OCI-LY1 (cell line): ENCODE results near the gene PDXDC1.
"Not testable (repeated sequence)": the region's sequence is repeated elsewhere in the genome, so short reads cannot be mapped to it uniquely, and the experiment has no call there.

Experiments used
- H2AFZ ChIP-seq: fragments of 200-600 bp; sonication (generic), shearing (Covaris generic); 2 replicates; pipeline ENCODE4 v1.6.0; 2014; ENCODE audit warnings: antibody characterized with exemption, mild to moderate bottlenecking, low read length
- H3F3A ChIP-seq: fragments of 200-600 bp; sonication (generic), shearing (Covaris generic); 2 replicates; pipeline ENCODE4 v1.6.0; 2014; ENCODE audit warnings: mild to moderate bottlenecking, antibody characterized with exemption, low read length, moderate library complexity; ENCODE audit not compliant: insufficient read depth
- H3K27ac ChIP-seq: fragments of 200-600 bp; sonication (generic); 2 replicates; pipeline ENCODE4 v1.5.1; 2014; ENCODE audit warnings: low read length, mixed run types, mild to moderate bottlenecking, low read depth; ENCODE audit not compliant: poor library complexity, severe bottlenecking
- H3K27me3 ChIP-seq: fragments of 200-600 bp; sonication (generic); 2 replicates; pipeline ENCODE4 v1.6.0; 2014; ENCODE audit warnings: antibody characterized with exemption, mild to moderate bottlenecking, low read length, moderate library complexity; ENCODE audit not compliant: insufficient read depth
- H3K36me3 ChIP-seq: fragments of 200-600 bp; sonication (generic); 2 replicates; pipeline ENCODE4 v1.6.1; 2014; ENCODE audit warnings: mild to moderate bottlenecking, antibody characterized with exemption, low read length, moderate library complexity, mixed read lengths; ENCODE audit not compliant: insufficient read depth
- H3K4me1 ChIP-seq: fragments of 200-600 bp; sonication (generic); 2 replicates; pipeline ENCODE4 v1.5.1; 2014; ENCODE audit warnings: mild to moderate bottlenecking, low read length, moderate library complexity; ENCODE audit not compliant: insufficient read depth, severe bottlenecking
- H3K4me2 ChIP-seq: fragments of 200-600 bp; sonication (generic), shearing (Covaris generic); 2 replicates; pipeline ENCODE4 v1.6.1; 2014; ENCODE audit warnings: low read length
- H3K4me3 ChIP-seq: fragments of 200-600 bp; sonication (generic); 2 replicates; pipeline ENCODE4 v1.5.1; 2014; ENCODE audit warnings: low read length, low read depth, mild to moderate bottlenecking, mixed read lengths; ENCODE audit not compliant: poor library complexity, severe bottlenecking
- H3K79me2 ChIP-seq: fragments of 200-600 bp; shearing (Covaris generic); 2 replicates; pipeline ENCODE4 v1.6.1; 2016; ENCODE audit warnings: mixed run types, low read length, mixed read lengths; ENCODE audit not compliant: insufficient read depth
- H3K9ac ChIP-seq: fragments of 200-600 bp; sonication (generic), shearing (Covaris generic); 2 replicates; pipeline ENCODE4 v1.6.1; 2014; ENCODE audit warnings: mild to moderate bottlenecking, low read length, mixed read lengths
- H3K9me2 ChIP-seq: fragments of 200-600 bp; sonication (generic), shearing (Covaris generic); 2 replicates; pipeline ENCODE4 v1.6.1; 2014; ENCODE audit warnings: low read depth, mild to moderate bottlenecking, low read length, mixed read lengths
- H3K9me3 ChIP-seq: fragments of 200-600 bp; shearing (Covaris generic); 2 replicates; pipeline ENCODE4 v1.6.1; 2014; ENCODE audit warnings: low read length, mixed read lengths
- H4K20me1 ChIP-seq: fragments of 200-600 bp; sonication (generic), shearing (Covaris generic); 2 replicates; pipeline ENCODE4 v1.6.0; 2016; ENCODE audit warnings: mild to moderate bottlenecking, low read length; ENCODE audit not compliant: insufficient read depth
- EZH2 ChIP-seq: fragments of 200-600 bp; sonication (generic), shearing (Covaris generic); IDR thresholded peaks from 2 replicates; pipeline ENCODE4 v1.8.0; 2017; ENCODE audit warnings: borderline replicate concordance, mixed run types, mild to moderate bottlenecking, antibody characterized with exemption, low read length, moderate library complexity, mixed read lengths
- TF ChIP-seq, protein P1 (sequence below): fragments of 200-600 bp; sonication (generic), shearing (Covaris generic); IDR thresholded peaks from 2 replicates; pipeline ENCODE4 v1.5.1; 2017; ENCODE audit warnings: mild to moderate bottlenecking, antibody characterized with exemption, low read length, moderate library complexity, mixed read lengths

PDXDC1 gene

DNA sequence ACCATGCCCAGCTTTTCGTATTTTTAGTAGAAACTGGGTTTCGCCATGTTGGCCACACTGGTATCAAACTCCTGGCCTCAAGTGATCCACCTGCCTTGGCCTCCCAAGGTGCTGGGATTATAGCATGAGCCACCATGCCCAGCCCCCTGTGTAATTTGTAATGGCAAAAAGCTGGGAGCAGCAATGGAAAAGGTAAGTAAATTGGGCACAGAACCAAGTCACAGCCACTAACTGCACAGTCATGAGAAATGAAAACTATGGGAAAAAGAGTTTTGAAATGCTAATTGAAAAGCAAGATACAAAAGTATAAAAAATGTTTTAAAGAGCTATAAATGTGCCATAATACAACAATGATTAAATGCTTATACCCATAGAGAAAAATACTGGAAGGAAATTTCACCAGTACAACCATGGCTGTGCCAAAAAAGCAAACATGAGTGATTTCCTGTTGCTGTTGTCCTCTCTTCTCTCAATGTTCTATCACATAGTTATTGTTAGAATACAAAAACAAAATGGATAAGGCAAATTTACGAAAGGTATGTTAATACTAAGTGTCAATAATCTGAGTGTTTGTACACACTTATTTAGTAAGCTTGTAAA lies 74.9 kb downstream of the PDXDC1 start:
- peaks cover 17% of the 10 kb centered on the region for H3K36me3 ChIP-seq
- H3K4me3 ChIP-seq: no peak overlapping the region
- H3K79me2 ChIP-seq: peaks cover 11% of the 10 kb centered on the region; the same call in 1 of the 2 replicates
- no peaks in the 10 kb centered on the region for H3K27me3 ChIP-seq
- no peak overlapping the region for H3K4me2 ChIP-seq
- H3K4me1 ChIP-seq: peaks cover 8% of the 10 kb centered on the region
- H2AFZ ChIP-seq: no peak overlapping the region
- no peaks in the 10 kb centered on the region for H3K9me3 ChIP-seq
- no peaks in the 10 kb centered on the region for H3K9me2 ChIP-seq
- TF ChIP-seq, protein P1, sequence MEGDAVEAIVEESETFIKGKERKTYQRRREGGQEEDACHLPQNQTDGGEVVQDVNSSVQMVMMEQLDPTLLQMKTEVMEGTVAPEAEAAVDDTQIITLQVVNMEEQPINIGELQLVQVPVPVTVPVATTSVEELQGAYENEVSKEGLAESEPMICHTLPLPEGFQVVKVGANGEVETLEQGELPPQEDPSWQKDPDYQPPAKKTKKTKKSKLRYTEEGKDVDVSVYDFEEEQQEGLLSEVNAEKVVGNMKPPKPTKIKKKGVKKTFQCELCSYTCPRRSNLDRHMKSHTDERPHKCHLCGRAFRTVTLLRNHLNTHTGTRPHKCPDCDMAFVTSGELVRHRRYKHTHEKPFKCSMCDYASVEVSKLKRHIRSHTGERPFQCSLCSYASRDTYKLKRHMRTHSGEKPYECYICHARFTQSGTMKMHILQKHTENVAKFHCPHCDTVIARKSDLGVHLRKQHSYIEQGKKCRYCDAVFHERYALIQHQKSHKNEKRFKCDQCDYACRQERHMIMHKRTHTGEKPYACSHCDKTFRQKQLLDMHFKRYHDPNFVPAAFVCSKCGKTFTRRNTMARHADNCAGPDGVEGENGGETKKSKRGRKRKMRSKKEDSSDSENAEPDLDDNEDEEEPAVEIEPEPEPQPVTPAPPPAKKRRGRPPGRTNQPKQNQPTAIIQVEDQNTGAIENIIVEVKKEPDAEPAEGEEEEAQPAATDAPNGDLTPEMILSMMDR: no peak
- TF ChIP-seq EZH2: no peak
- H4K20me1 ChIP-seq: no peaks in the 10 kb centered on the region
- no peak overlapping the region for H3K27ac ChIP-seq
- no peak overlapping the region for H3K9ac ChIP-seq
- no peaks in the 10 kb centered on the region for H3F3A ChIP-seq

- peaks cover 17% of the 10 kb centered on the region for H3K36me3 ChIP-seq
- H3K4me3 ChIP-seq, H3K9me3 ChIP-seq, H3K9ac ChIP-seq, H3K27ac ChIP-seq, H3K4me2 ChIP-seq, H2AFZ ChIP-seq, H3K9me2 ChIP-seq, H3F3A ChIP-seq, H3K27me3 ChIP-seq, H4K20me1 ChIP-seq: not testable (repeated sequence)
- peaks cover 13% of the 10 kb centered on the region for H3K4me1 ChIP-seq
- H3K79me2 ChIP-seq: peaks cover 11% of the 10 kb centered on the region; the same call in 1 of the 2 replicates
Measured at GRCh38 chr16:15050440-15050839, 75.6 kb downstream of the PDXDC1 start.

- no peak for TF ChIP-seq EZH2
- TF ChIP-seq, protein P1: no peak
- Histone ChIP-seq H3F3A (no peaks in the 10 kb centered on the region), H2AFZ (no peak overlapping the region)
Measured at GRCh38 chr16:15051387-15051951, 76.6 kb downstream of the PDXDC1 start.

More at GRCh38 chr16:15051387-15051951, 76.6 kb downstream of the PDXDC1 start:
- no peak overlapping the region for H3K9ac ChIP-seq
- no peaks in the 10 kb centered on the region for H4K20me1 ChIP-seq
- no peak overlapping the region for H3K4me3 ChIP-seq
- peaks cover 11% of the 10 kb centered on the region; the same call in 1 of the 2 replicates for H3K79me2 ChIP-seq
- no peaks in the 10 kb centered on the region for H3K9me3 ChIP-seq
- no peak overlapping the region for H3K27ac ChIP-seq
- H3K36me3 ChIP-seq: peaks cover 10% of the 10 kb centered on the region
- H3K9me2 ChIP-seq: no peaks in the 10 kb centered on the region
- H3K4me1 ChIP-seq: peaks cover 17% of the 10 kb centered on the region
- no peak overlapping the region for H3K4me2 ChIP-seq
- no peaks in the 10 kb centered on the region for H3K27me3 ChIP-seq
